Peyer's patch (tissue), 4 donors: ENCODE measurements around the gene SLCO4A1. TPM values are rescaled to one million over a fixed set of nuclear protein-coding genes. Genes with fewer than 3 reads are reported as not detected.

Experiments used
- DNase-seq, 3 donors: peaks; one replicate each; pipeline ENCODE4 v3.0.0-alpha.2; 2017 to 2019
- H3K27ac ChIP-seq, 4 donors: fragments of 200-600 bp; sonication (generic); one replicate each; pipeline ENCODE4 v1.5.1; 2016 to 2019
- H3K27me3 ChIP-seq, 2 donors: fragments of 200-600 bp; sonication (generic); one replicate each; pipeline ENCODE4 v1.5.1; 2019
- H3K36me3 ChIP-seq, 3 donors: fragments of 200-600 bp; sonication (generic); one replicate each; pipeline ENCODE4 v1.5.1; 2016 to 2019
- H3K4me1 ChIP-seq, 4 donors: fragments of 200-600 bp; sonication (generic); one replicate each; pipeline ENCODE4 v1.5.1; 2016 to 2019
- H3K4me3 ChIP-seq, 4 donors: fragments of 200-600 bp; sonication (generic); 1 replicate in 3 of 4; 2 replicates in 1 of 4; pipeline ENCODE4 v1.5.1; 2016 to 2019; ENCODE audit warnings: mild to moderate bottlenecking in 1 of 4
- H3K9me3 ChIP-seq, 4 donors: fragments of 200-600 bp; sonication (generic); one replicate each; pipeline ENCODE4 v1.5.1; 2016 to 2019; ENCODE audit warnings: mild to moderate bottlenecking in 1 of 4
- POLR2A ChIP-seq, 2 donors: fragments of 450-650 bp; IDR thresholded peaks; one replicate each; pipeline ENCODE4 v1.5.1; 2017; ENCODE audit warnings: antibody characterized with exemption in 2 of 2, mild to moderate bottlenecking in 2 of 2, moderate library complexity in 2 of 2
- total RNA-seq, 4 donors: library from RNA; depleted of rRNA; stranded (reverse); fragments of >200 nt; gene quantifications; one replicate each; pipeline ENCODE4 v1.1.0, GENCODE V29; 2016
- TF ChIP-seq, protein P1 (sequence below), 6 experiments: fragments of 450-650 bp in 4 of 6; fragments of 200-600 bp in 2 of 6; sonication (generic) in 1 of 6; IDR thresholded peaks; one replicate each; pipeline ENCODE4 v1.5.1; 2017 to 2019; ENCODE audit warnings: antibody characterized with exemption in 6 of 6, mild to moderate bottlenecking in 3 of 6, moderate library complexity in 1 of 6

SLCO4A1 gene
- total RNA-seq, 4 donors from 2014 or later, result 6.7 to 42.9 (median 28.5) TPM

- H3K9me3 ChIP-seq, result no peaks in the 10 kb centered on the region
- DNase-seq, result no peak
- H3K27ac ChIP-seq, result no peak overlapping the region
Measured at GRCh38 chr20:62638679-62639406, 3.5 kb upstream of the SLCO4A1 start.

GRCh38 chr20:62639765-62640164 is 2.5 kb upstream of the SLCO4A1 start:
- peaks cover 0 to 30% (median 20%) of the 10 kb centered on the region in 4 donors for H3K4me1 ChIP-seq
- TF ChIP-seq, protein P1, sequence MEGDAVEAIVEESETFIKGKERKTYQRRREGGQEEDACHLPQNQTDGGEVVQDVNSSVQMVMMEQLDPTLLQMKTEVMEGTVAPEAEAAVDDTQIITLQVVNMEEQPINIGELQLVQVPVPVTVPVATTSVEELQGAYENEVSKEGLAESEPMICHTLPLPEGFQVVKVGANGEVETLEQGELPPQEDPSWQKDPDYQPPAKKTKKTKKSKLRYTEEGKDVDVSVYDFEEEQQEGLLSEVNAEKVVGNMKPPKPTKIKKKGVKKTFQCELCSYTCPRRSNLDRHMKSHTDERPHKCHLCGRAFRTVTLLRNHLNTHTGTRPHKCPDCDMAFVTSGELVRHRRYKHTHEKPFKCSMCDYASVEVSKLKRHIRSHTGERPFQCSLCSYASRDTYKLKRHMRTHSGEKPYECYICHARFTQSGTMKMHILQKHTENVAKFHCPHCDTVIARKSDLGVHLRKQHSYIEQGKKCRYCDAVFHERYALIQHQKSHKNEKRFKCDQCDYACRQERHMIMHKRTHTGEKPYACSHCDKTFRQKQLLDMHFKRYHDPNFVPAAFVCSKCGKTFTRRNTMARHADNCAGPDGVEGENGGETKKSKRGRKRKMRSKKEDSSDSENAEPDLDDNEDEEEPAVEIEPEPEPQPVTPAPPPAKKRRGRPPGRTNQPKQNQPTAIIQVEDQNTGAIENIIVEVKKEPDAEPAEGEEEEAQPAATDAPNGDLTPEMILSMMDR (IDR thresholded peaks at IDR 0.05), result no peak
- no peak for TF ChIP-seq POLR2A (IDR thresholded peaks at IDR 0.05)
- no peaks in the 10 kb centered on the region for H3K9me3 ChIP-seq
- H3K4me3 ChIP-seq, result no peak overlapping the region
- no peaks in the 10 kb centered on the region for H3K36me3 ChIP-seq
- no peak for DNase-seq
- no peak overlapping the region for H3K27ac ChIP-seq
- no peaks in the 10 kb centered on the region for H3K27me3 ChIP-seq

More at GRCh38 chr20:62638679-62639406, 3.5 kb upstream of the SLCO4A1 start:
- H3K36me3 ChIP-seq, result no peaks in the 10 kb centered on the region
- H3K27me3 ChIP-seq, result no peaks in the 10 kb centered on the region
- H3K4me3 ChIP-seq, result no peak overlapping the region
- H3K4me1 ChIP-seq, result peaks cover 0 to 21% (median 14%) of the 10 kb centered on the region in 4 donors
- TF ChIP-seq, protein P1 (IDR thresholded peaks at IDR 0.05), result no peak
- TF ChIP-seq POLR2A (IDR thresholded peaks at IDR 0.05), result no peak

GRCh38 chr20:62640870-62641269 is 1.4 kb upstream of the SLCO4A1 start:
- peaks cover 0 to 41% (median 29%) of the 10 kb centered on the region in 4 donors for H3K4me1 ChIP-seq
- TF ChIP-seq POLR2A (IDR thresholded peaks at IDR 0.05), result no peak
- TF ChIP-seq, protein P1 (IDR thresholded peaks at IDR 0.05), result no peak
- no peaks in the 10 kb centered on the region for H3K36me3 ChIP-seq
- no peak overlapping the region for H3K27ac ChIP-seq
- no peak for DNase-seq
- no peaks in the 10 kb centered on the region for H3K27me3 ChIP-seq
- H3K9me3 ChIP-seq, result no peaks in the 10 kb centered on the region
- no peak overlapping the region for H3K4me3 ChIP-seq

GRCh38 chr20:62641321-62642050 is 817 bp upstream of the SLCO4A1 start:
- no peak for DNase-seq
- Histone ChIP-seq H3K27ac (peak overlapping the region; percentile 67 to 85 (median 74)), H3K27me3 (no peaks in the 10 kb centered on the region), H3K36me3 (no peaks in the 10 kb centered on the region), H3K4me1 (peaks cover 0 to 47% (median 35%) of the 10 kb centered on the region in 4 donors), H3K4me3 (peak overlapping the region; percentile 56 to 67 (median 66)), H3K9me3 (no peaks in the 10 kb centered on the region)
- TF ChIP-seq, protein P1 (IDR thresholded peaks at IDR 0.05), result no peak
- no peak for TF ChIP-seq POLR2A (IDR thresholded peaks at IDR 0.05)

GRCh38 chr20:62642666-62643520 is 590 bp downstream of the SLCO4A1 start:
- Histone ChIP-seq H3K9me3 (no peaks in the 10 kb centered on the region), H3K36me3 (no peaks in the 10 kb centered on the region), H3K27me3 (no peaks in the 10 kb centered on the region), H3K4me3 (peak overlapping the region; percentile 56 to 67 (median 66)), H3K27ac (peak overlapping the region; percentile 67 to 85 (median 74)), H3K4me1 (peaks cover 0 to 58% (median 46%) of the 10 kb centered on the region in 4 donors)
- DNase-seq, result peak; percentile 59 to 77 (median 70)
- TF ChIP-seq, protein P1 (IDR thresholded peaks at IDR 0.05), result no peak
- no peak for TF ChIP-seq POLR2A (IDR thresholded peaks at IDR 0.05)
